Measurements from ENCODE around the gene DNAAF3. TPM values are rescaled to one million over a fixed set of nuclear protein-coding genes. Genes with fewer than 3 reads are reported as not detected.
A peak's percentile ranks its signal among the peaks of the same experiment; 100 is the strongest.

DNAAF3 gene
- total RNA-seq, 2 donors from 2014 or later = 0.55 to 16.1 TPM

DNA sequence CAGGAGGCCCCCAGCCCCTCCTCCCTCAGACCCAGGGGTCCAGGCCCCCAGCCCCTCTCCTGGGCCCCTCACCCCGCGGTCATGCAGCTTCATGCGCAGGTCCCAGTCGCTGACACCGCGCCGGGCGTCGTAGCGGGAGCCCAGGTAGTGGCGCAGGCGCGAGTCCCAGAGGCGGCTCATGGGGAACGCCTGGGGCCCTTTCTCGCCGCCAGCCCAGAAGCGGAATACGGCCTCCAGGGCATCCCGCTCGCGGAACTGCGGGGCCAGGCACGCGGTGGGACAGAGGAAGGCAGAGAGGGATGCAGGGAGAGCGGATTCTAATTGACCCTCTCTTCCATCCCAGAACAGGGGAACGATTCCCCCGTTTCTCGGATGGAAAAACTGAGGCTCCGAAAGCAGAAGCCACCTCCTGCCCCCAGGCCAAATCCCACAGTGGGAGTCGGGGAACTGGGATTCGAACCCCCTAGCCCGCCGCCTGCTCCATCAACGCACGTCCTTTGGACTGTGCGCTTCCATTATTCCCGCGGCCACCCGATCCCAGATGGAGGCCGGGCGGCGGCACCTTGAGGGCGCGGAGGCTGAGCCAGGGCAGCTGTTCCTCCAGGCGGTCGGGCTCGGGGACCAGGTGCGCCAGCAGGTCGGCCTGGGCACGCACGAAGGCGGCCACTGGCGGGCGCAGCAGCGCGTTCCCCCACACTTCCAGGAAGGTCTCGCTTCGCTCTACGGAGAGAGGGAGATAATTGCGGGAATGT is 4.7 kb downstream of the DNAAF3 start:
- no peak for TF ChIP-seq POLR2A (IDR thresholded peaks at IDR 0.05)
- TF ChIP-seq, protein P1, sequence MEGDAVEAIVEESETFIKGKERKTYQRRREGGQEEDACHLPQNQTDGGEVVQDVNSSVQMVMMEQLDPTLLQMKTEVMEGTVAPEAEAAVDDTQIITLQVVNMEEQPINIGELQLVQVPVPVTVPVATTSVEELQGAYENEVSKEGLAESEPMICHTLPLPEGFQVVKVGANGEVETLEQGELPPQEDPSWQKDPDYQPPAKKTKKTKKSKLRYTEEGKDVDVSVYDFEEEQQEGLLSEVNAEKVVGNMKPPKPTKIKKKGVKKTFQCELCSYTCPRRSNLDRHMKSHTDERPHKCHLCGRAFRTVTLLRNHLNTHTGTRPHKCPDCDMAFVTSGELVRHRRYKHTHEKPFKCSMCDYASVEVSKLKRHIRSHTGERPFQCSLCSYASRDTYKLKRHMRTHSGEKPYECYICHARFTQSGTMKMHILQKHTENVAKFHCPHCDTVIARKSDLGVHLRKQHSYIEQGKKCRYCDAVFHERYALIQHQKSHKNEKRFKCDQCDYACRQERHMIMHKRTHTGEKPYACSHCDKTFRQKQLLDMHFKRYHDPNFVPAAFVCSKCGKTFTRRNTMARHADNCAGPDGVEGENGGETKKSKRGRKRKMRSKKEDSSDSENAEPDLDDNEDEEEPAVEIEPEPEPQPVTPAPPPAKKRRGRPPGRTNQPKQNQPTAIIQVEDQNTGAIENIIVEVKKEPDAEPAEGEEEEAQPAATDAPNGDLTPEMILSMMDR (IDR thresholded peaks at IDR 0.05) = no peak
- no peak for TF ChIP-seq POLR2AphosphoS5 (IDR thresholded peaks at IDR 0.05)
- Histone ChIP-seq H3K4me3 (no peak overlapping the region), H3K4me1 (replicated peaks) (no peaks in the 10 kb centered on the region), H3K9me3 (no peaks in the 10 kb centered on the region), H3K27ac (no peak overlapping the region), H3K36me3 (no peaks in the 10 kb centered on the region), H3K27me3 (replicated peaks; ENCODE audit: insufficient read depth) (peaks cover 36% of the 10 kb centered on the region)
- intact Hi-C loops (cut with DNase I) = no loop called here
- no peak for DNase-seq (ENCODE audit: low spot score)
- 26% methylated on average over 61 of the region's 61 CpGs for WGBS

DNA sequence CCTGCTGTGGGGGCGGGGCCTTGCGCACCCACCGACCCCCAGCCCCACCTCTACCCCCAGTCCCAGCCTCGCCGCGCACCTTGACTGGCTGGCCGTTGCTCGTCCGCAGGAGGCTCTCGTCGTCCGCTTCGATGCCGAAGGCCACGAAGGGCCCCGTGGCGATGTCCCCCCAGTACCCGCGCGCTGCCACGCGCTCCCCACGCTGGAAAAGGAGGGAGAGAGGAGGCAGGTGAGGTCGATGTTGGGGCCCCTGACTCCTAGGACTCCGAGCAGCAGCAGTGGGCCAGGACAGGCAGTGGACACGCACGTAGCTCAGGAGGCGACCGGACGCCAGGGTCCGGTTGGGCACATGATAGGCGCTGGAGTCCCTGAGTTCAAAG is 5.4 kb downstream of the DNAAF3 start:
- no peak overlapping the region for H3K4me3 ChIP-seq
- TF ChIP-seq POLR2AphosphoS5 (IDR thresholded peaks at IDR 0.05) = no peak
- 12% methylated on average over 25 of the region's 32 CpGs for WGBS

DNA sequence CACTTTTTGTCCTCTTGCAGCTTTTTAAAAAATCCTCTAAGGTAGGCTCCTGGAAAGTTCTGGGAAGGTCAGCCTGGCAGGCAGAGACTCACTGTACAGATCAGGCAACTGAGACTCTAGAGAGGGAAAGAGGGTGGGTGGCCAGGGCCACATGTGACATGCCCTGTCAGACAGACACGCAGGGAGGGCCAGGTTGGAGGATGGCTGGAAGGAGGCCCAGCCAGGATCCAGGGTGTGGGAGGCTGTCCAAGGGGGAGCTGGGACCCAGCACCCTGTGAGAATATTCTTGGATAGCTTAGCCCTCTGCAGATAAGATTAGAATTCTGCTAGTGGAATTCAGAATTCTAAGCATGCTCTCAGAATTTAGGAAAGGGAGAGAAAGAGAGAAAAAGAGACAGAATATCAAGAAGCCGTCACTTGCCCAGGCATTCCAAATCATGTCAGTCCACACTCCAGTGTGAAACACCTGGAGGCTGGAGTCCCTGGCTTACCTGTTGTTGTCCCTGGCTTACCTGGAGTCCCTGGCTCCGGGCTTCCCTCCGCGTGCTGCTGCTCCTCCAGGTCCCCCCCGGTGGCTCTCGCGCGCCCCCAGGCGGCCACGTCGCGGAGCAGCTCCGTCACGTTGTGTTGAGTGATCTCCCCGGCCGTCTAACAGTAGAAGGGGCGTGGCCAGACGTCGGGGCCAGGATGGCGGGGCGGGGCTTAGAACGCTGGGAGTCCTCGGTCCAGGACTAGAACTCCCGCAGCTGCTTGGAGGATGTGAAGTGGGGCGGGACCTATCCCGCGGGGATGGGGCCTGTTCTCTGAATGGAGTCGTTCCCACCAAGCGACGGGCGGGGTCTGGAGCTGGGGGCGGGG is 6.1 kb downstream of the DNAAF3 start:
- peak; percentile 49 for DNase-seq (ENCODE audit: low spot score)
- intact Hi-C loops (cut with DNase I) = no loop called here
- no peak overlapping the region for H3K4me3 ChIP-seq
- no peaks in the 10 kb centered on the region for H3K4me1 ChIP-seq (replicated peaks)
- peaks cover 36% of the 10 kb centered on the region for H3K27me3 ChIP-seq (replicated peaks; ENCODE audit: insufficient read depth)
- no peak overlapping the region for H3K27ac ChIP-seq
- WGBS = 4% methylated on average over 30 of the region's 33 CpGs
- TF ChIP-seq POLR2AphosphoS5 (IDR thresholded peaks at IDR 0.05) (peak; percentile 42), POLR2A (IDR thresholded peaks at IDR 0.05) (no peak)
- TF ChIP-seq, protein P1 (IDR thresholded peaks at IDR 0.05) = peak; percentile 17 to 76 (median 63)
- H3K36me3 ChIP-seq = no peaks in the 10 kb centered on the region
- H3K9me3 ChIP-seq = no peaks in the 10 kb centered on the region

More for the DNA sequence above, 5.4 kb downstream of the DNAAF3 start:
- DNase-seq (ENCODE audit: low spot score) = no peak
- Histone ChIP-seq H3K9me3 (no peaks in the 10 kb centered on the region), H3K27me3 (replicated peaks; ENCODE audit: insufficient read depth) (peaks cover 36% of the 10 kb centered on the region), H3K36me3 (no peaks in the 10 kb centered on the region), H3K4me1 (replicated peaks) (no peaks in the 10 kb centered on the region), H3K27ac (no peak overlapping the region)
- intact Hi-C loops (cut with DNase I) = no loop called here

GRCh38 chr19:55158848-55159749 is 7.3 kb downstream of the DNAAF3 start:
- 70% methylated on average over 18 of the region's 18 CpGs for WGBS
- DNase-seq (ENCODE audit: low spot score) = no peak

More at GRCh38 chr19:55158848-55159749, 7.3 kb downstream of the DNAAF3 start:
- Histone ChIP-seq H3K4me3 (no peak overlapping the region), H3K9me3 (no peaks in the 10 kb centered on the region), H3K36me3 (no peaks in the 10 kb centered on the region), H3K27ac (no peak overlapping the region), H3K27me3 (replicated peaks; ENCODE audit: insufficient read depth) (peaks cover 36% of the 10 kb centered on the region), H3K4me1 (replicated peaks) (no peaks in the 10 kb centered on the region)
- intact Hi-C loops (cut with DNase I) = no loop called here
- TF ChIP-seq, protein P1 (IDR thresholded peaks at IDR 0.05) = no peak
- TF ChIP-seq POLR2AphosphoS5 (IDR thresholded peaks at IDR 0.05) (no peak), POLR2A (IDR thresholded peaks at IDR 0.05) (no peak)

All from prostate gland (tissue), 2 donors.